PC-9 (cell line): ENCODE data around the gene GREB1L. TPM values are rescaled to one million over a fixed set of nuclear protein-coding genes. Genes with fewer than 3 reads are reported as not detected.
"Not testable (repeated sequence)": the region's sequence is repeated elsewhere in the genome, so short reads cannot be mapped to it uniquely, and the experiment has no call there.

Experiments
- BruUV-seq: library from RNA; stranded (reverse); fragments of 400-500 nt; replicated peaks from 2 replicates; lab custom pipeline; 2021; lab: Mats Ljungman, UMichigan
- CTCF ChIA-PET: fragments of 300-600 bp; sonication (Branson Sonifier 250); formaldehyde crosslinking; loops from one replicate; lab custom pipeline; 2022; ENCODE audit warnings: antibody characterized with exemption; lab: Charles Lee
- POLR2A ChIA-PET: fragments of 300-600 bp; sonication (Branson Sonifier 250); formaldehyde crosslinking; loops from one replicate; lab custom pipeline; 2022; ENCODE audit warnings: antibody characterized with exemption; ENCODE audit not compliant: unreplicated experiment; lab: Charles Lee
- DNase-seq, 2 experiments: peaks; one replicate each; pipeline versions ENCODE4 v3.0.0 to v3.0.0-alpha.2; 2015 to 2022; ENCODE audit warnings: mixed read lengths in 1 of 2
- H2AFZ ChIP-seq: fragments of 200-600 bp; sonication (generic); 2 replicates; pipeline ENCODE4 v1.8.1; 2017; ENCODE audit warnings: antibody characterized with exemption
- H3F3A ChIP-seq: fragments of 200-600 bp; sonication (generic); 2 replicates; pipeline ENCODE4 v1.8.1; 2017; ENCODE audit warnings: antibody characterized with exemption, mild to moderate bottlenecking, low read depth; ENCODE audit not compliant: insufficient read depth
- H3K27ac ChIP-seq: fragments of 200-600 bp; sonication (generic); 2 replicates; pipeline ENCODE4 v1.6.1; 2016; ENCODE audit warnings: mixed run types
- H3K27me3 ChIP-seq: fragments of 200-600 bp; sonication (generic); 2 replicates; pipeline ENCODE4 v1.6.1; 2016; ENCODE audit warnings: low read depth, mixed run types; ENCODE audit not compliant: insufficient read depth
- H3K36me3 ChIP-seq: fragments of 200-600 bp; sonication (generic); 2 replicates; pipeline ENCODE4 v1.6.1; 2016; ENCODE audit warnings: low read depth, mixed run types
- H3K4me1 ChIP-seq: fragments of 200-600 bp; sonication (generic); replicated peaks from 2 replicates; pipeline ENCODE4 v1.6.1; 2016; ENCODE audit warnings: mixed run types; ENCODE audit not compliant: insufficient read depth
- H3K4me2 ChIP-seq: fragments of 200-600 bp; sonication (generic); 2 replicates; pipeline ENCODE4 v1.6.1; 2017; ENCODE audit warnings: mixed run types
- H3K4me3 ChIP-seq: fragments of 200-600 bp; sonication (generic); 2 replicates; pipeline ENCODE4 v1.6.1; 2016; ENCODE audit warnings: mixed run types
- H3K79me2 ChIP-seq: fragments of 200-600 bp; sonication (generic); 2 replicates; pipeline ENCODE4 v1.6.1; 2017; ENCODE audit warnings: low read depth, mixed run types
- H3K9me2 ChIP-seq: fragments of 200-600 bp; sonication (generic); 2 replicates; pipeline ENCODE4 v1.8.1; 2017; ENCODE audit warnings: mild to moderate bottlenecking; ENCODE audit not compliant: insufficient read depth
- H3K9me3 ChIP-seq: fragments of 200-600 bp; sonication (generic); 2 replicates; pipeline ENCODE4 v1.8.1; 2016; ENCODE audit warnings: low read depth; ENCODE audit not compliant: insufficient read depth
- H4K20me1 ChIP-seq: fragments of 200-600 bp; sonication (generic); 2 replicates; pipeline ENCODE4 v1.8.1; 2017; ENCODE audit not compliant: insufficient read depth
- EZH2 ChIP-seq: fragments of 200-600 bp; sonication (generic); IDR thresholded peaks from 2 replicates; pipeline ENCODE4 v1.8.0; 2017; ENCODE audit warnings: antibody characterized with exemption, low read depth
- intact Hi-C: fragments of 100-400 bp; cut with micrococcal nuclease; formaldehyde crosslinking; loops from one replicate; pipeline ENCODE4 v1.10.0; 2022; ENCODE audit not compliant: unreplicated experiment
- total RNA-seq: library from RNA; stranded (reverse); gene quantifications from 2 replicates; pipeline ENCODE4 v1.2.3, GENCODE V29; 2021
- TF ChIP-seq, protein P1 (sequence below): fragments of 200-600 bp; sonication (generic); conservative IDR thresholded peaks from 2 replicates; pipeline ENCODE4 v1.6.1; 2017; ENCODE audit warnings: mixed run types, antibody characterized with exemption, mild to moderate bottlenecking, moderate library complexity

GREB1L gene
- total RNA-seq, 1 experiment from 2014 or later = 6.0 TPM

DNA sequence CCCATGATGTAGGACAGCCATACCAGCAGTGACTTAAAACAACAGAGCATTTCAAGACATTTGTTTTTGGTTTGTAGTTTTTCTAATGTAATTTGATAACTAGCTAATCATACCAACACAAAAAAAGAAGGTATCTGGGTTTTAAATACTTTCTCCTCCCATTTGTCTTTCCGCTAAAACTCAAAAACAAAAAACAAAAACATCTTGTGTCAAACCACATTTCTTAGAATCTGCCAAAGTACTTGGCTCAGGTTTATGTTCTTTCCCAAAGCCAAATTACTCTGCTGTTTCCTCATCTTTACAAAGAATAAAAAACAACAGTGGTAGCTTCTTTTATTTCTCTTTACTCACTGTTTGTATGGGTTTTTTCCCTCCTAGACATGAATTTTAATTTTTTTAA lies 71.5 kb downstream of the GREB1L start:
- intact Hi-C loops = no loop called here
- H3K4me1 ChIP-seq = peaks cover 9% of the 10 kb centered on the region
- DNase-seq = no peak
- H3K4me2 ChIP-seq = no peak overlapping the region
- ChIA-PET CTCF (interaction anchor here (0.6 kb wide), 1 partner anchor 269 kb away, joined by 6 read pairs; no protein-coding TSS in a partner anchor), POLR2A (no interaction called here)
- BruUV-seq = no TSS peak
- H4K20me1 ChIP-seq = no peaks in the 10 kb centered on the region
- H3K79me2 ChIP-seq = no peaks in the 10 kb centered on the region
- no peak for TF ChIP-seq EZH2
- TF ChIP-seq, protein P1, sequence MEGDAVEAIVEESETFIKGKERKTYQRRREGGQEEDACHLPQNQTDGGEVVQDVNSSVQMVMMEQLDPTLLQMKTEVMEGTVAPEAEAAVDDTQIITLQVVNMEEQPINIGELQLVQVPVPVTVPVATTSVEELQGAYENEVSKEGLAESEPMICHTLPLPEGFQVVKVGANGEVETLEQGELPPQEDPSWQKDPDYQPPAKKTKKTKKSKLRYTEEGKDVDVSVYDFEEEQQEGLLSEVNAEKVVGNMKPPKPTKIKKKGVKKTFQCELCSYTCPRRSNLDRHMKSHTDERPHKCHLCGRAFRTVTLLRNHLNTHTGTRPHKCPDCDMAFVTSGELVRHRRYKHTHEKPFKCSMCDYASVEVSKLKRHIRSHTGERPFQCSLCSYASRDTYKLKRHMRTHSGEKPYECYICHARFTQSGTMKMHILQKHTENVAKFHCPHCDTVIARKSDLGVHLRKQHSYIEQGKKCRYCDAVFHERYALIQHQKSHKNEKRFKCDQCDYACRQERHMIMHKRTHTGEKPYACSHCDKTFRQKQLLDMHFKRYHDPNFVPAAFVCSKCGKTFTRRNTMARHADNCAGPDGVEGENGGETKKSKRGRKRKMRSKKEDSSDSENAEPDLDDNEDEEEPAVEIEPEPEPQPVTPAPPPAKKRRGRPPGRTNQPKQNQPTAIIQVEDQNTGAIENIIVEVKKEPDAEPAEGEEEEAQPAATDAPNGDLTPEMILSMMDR = no peak
- H3K36me3 ChIP-seq = no peaks in the 10 kb centered on the region
- H3K27ac ChIP-seq = no peak overlapping the region
- H3K27me3 ChIP-seq = no peaks in the 10 kb centered on the region
- no peaks in the 10 kb centered on the region for H3F3A ChIP-seq
- no peaks in the 10 kb centered on the region for H3K9me3 ChIP-seq
- H2AFZ ChIP-seq = no peak overlapping the region
- no peaks in the 10 kb centered on the region for H3K9me2 ChIP-seq
- H3K4me3 ChIP-seq = no peak overlapping the region

DNA sequence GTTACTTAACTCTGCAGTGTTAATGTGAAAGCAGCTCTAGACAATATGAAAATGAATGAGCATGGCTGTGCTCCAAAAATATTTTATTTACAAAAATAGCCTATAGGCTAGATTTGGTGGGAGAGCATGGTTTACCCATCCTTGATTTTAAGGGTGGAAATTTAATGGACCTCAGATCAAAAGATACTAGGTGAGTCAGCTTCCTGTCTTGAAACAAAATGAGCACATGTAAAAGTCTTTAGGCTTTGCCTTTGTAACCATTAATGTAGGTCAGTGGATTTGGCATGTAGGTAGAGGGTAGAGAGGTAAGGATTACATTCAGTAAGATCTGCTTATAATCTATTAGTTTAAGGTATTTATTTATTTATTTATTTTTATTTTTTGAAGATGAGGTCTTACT lies 72.7 kb downstream of the GREB1L start:
- Histone ChIP-seq H2AFZ (no peak overlapping the region), H3K4me1 (peaks cover 9% of the 10 kb centered on the region), H3K9me2 (no peaks in the 10 kb centered on the region), H3F3A (no peaks in the 10 kb centered on the region), H3K79me2 (no peaks in the 10 kb centered on the region), H4K20me1 (no peaks in the 10 kb centered on the region), H3K4me2 (no peak overlapping the region; the same call in 1 of the 2 replicates), H3K9me3 (no peaks in the 10 kb centered on the region), H3K36me3 (no peaks in the 10 kb centered on the region), H3K4me3 (no peak overlapping the region), H3K27me3 (no peaks in the 10 kb centered on the region), H3K27ac (no peak overlapping the region)
- CTCF ChIA-PET = no interaction called here
- DNase-seq = no peak
- intact Hi-C loops = no loop called here
- POLR2A ChIA-PET = no interaction called here
- BruUV-seq = no TSS peak
- TF ChIP-seq EZH2 = no peak
- TF ChIP-seq, protein P1 = no peak

DNA sequence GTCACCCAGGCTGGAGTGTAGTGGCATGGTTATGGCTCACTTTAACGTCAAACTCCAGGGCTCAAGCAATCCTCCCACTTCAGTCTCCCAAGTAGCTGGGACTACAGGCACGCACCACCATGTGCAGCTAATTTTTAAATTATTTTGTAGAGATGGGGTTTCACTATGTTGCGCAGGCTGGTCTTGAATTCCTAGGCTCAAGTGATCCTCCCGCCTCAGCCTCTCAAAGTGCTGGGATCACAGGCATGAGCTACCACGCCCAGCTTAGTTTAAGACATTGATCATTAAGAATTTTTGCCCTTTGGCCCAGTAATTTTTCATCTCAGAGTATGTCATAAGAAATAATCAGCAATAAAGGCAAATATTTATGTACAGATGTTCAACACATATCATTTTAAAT lies 73.1 kb downstream of the GREB1L start:
- intact Hi-C loops, H3K27me3 ChIP-seq, H3K4me3 ChIP-seq, H2AFZ ChIP-seq, H3K36me3 ChIP-seq, DNase-seq, BruUV-seq, H3K27ac ChIP-seq, H3K79me2 ChIP-seq, H4K20me1 ChIP-seq, POLR2A ChIA-PET, H3K9me2 ChIP-seq, H3K4me1 ChIP-seq, H3K9me3 ChIP-seq, H3F3A ChIP-seq, H3K4me2 ChIP-seq: not testable (repeated sequence)
- CTCF ChIA-PET = interaction anchor here (0.6 kb wide), 1 partner anchor 333 kb away, joined by 7 read pairs; no protein-coding TSS in a partner anchor

DNA sequence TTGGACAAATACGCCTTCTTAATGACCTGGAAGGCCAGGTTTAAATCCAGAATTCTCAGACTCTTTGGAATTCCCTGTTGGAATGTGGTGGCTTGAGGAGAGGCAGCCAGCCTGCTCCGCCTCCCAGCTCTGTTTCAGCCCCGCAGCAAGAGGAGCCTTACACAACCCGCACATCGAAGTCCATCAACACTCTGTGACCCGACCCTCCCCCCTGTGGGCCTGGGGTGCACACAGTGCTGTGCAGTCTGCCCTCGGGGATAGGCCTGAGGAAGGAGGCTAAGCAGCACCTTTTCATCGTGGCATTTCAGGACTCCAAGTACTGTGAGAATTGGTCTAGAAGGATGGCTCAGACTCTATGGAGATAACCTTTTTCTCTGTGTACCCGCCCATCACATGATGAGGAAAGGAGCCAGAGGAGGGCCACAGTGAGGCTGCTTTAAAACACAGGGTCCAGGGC lies 73.7 kb downstream of the GREB1L start:
- no peak overlapping the region for H3K27ac ChIP-seq
- H3K27me3 ChIP-seq = no peaks in the 10 kb centered on the region
- no peaks in the 10 kb centered on the region for H3K79me2 ChIP-seq
- CTCF ChIA-PET = interaction anchor here (0.6 kb wide), 1 partner anchor 333 kb away, joined by 7 read pairs; no protein-coding TSS in a partner anchor
- peak in 1 of 2 experiments; percentile 4 for DNase-seq
- no peaks in the 10 kb centered on the region for H3F3A ChIP-seq
- H3K4me1 ChIP-seq = peaks cover 9% of the 10 kb centered on the region
- no TSS peak for BruUV-seq
- H4K20me1 ChIP-seq = no peaks in the 10 kb centered on the region
- POLR2A ChIA-PET = no interaction called here
- no peaks in the 10 kb centered on the region for H3K9me3 ChIP-seq
- TF ChIP-seq, protein P1 = no peak
- TF ChIP-seq EZH2 = no peak
- H3K36me3 ChIP-seq = no peaks in the 10 kb centered on the region
- no peaks in the 10 kb centered on the region for H3K9me2 ChIP-seq
- H3K4me2 ChIP-seq = no peak overlapping the region
- intact Hi-C loops = no loop called here
- no peak overlapping the region for H2AFZ ChIP-seq
- no peak overlapping the region for H3K4me3 ChIP-seq
